Tibial nerve (tissue), 4 donors: ENCODE results near the gene ENTR1. TPM values are rescaled to one million over a fixed set of nuclear protein-coding genes. Genes with fewer than 3 reads are reported as not detected.
A peak's percentile ranks its signal among the peaks of the same experiment; 100 is the strongest.

ENCODE experiments used
- DNase-seq, 2 donors: peaks; one replicate each; pipeline ENCODE4 v3.0.0-alpha.2; 2019; ENCODE audit warnings: low spot score in 2 of 2
- H3K27ac ChIP-seq, 4 donors: fragments of 200-600 bp; sonication (generic) in 3 of 4; one replicate each; pipeline ENCODE4 v1.5.1; 2017 to 2019; ENCODE audit warnings: mild to moderate bottlenecking in 1 of 4
- H3K27me3 ChIP-seq, 2 donors: fragments of 200-600 bp; sonication (generic) in 1 of 2; one replicate each; pipeline versions ENCODE4 v1.5.1 to v1.6.0; 2017 to 2019
- H3K36me3 ChIP-seq, 3 donors: fragments of 200-600 bp; sonication (generic); one replicate each; pipeline ENCODE4 v1.5.1; 2018 to 2019
- H3K4me1 ChIP-seq, 4 donors: fragments of 200-600 bp; sonication (generic) in 3 of 4; one replicate each; pipeline ENCODE4 v1.5.1; 2017 to 2019
- H3K4me3 ChIP-seq, 4 donors: fragments of 200-600 bp; sonication (generic) in 3 of 4; one replicate each; pipeline ENCODE4 v1.5.1; 2017 to 2019; ENCODE audit warnings: mild to moderate bottlenecking in 1 of 4, moderate library complexity in 1 of 4
- H3K9me3 ChIP-seq, 4 donors: fragments of 200-600 bp; sonication (generic) in 3 of 4; one replicate each; pipeline ENCODE4 v1.5.1; 2017 to 2019
- EP300 ChIP-seq, 2 donors: sonication (generic); formaldehyde crosslinking; IDR thresholded peaks; one replicate each; pipeline ENCODE4 v1.6.1; 2017; ENCODE audit warnings: antibody characterized with exemption in 2 of 2, mild to moderate bottlenecking in 1 of 2
- POLR2A ChIP-seq, 2 donors: fragments of 450-650 bp; IDR thresholded peaks; one replicate each; pipeline ENCODE4 v1.6.1; 2017; ENCODE audit warnings: antibody characterized with exemption in 2 of 2, mild to moderate bottlenecking in 2 of 2, moderate library complexity in 2 of 2
- WGBS, 2 donors: methylation state at CpG; one replicate each; pipeline ENCODE4 v1.1.5; 2018; 5-methylcytosine and 5-hydroxymethylcytosine counted together
- total RNA-seq, 4 donors: library from RNA; depleted of rRNA; stranded (reverse); fragments of >200 nt; gene quantifications; one replicate each; pipeline ENCODE4 v1.1.0, GENCODE V29; 2016
- TF ChIP-seq, protein P1 (sequence below), 5 experiments: fragments of 200-600 bp in 3 of 5; fragments of 450-650 bp in 2 of 5; sonication (generic) in 3 of 5; IDR thresholded peaks; one replicate each; pipeline ENCODE4 v1.5.1; 2016 to 2019; ENCODE audit warnings: antibody characterized with exemption in 5 of 5, mild to moderate bottlenecking in 3 of 5, moderate library complexity in 2 of 5

The ENTR1 gene
- total RNA-seq, 4 donors from 2014 or later, result 52.6 to 101 (median 70.9) TPM

DNA sequence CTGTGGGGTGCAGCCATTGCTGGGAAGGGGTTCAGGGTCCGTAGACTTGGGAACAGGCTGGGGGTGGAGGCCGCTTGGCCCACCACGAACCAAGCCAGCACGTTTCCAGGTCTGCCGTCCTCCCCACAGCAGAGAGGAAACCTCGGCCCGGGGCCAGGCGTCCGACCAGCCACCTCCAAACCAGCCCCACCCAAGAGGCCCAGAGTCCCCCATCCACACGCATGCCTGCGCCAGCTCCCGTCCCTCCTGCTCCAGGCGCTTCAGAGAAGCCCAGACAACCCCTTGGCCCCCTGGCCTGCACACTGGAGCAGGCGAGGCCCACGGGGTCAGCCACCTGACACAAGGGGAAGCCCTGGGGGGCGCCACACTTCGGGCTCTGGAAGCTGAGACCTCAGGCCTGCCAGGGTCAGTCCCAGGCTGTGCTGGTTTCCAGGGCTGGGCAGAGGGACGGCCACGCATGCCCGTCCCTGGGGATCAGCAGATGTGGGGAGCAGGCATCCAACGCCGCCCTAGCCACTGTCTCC, 53.1 kb downstream of the ENTR1 start:
- no peaks in the 10 kb centered on the region for H3K27me3 ChIP-seq

DNA sequence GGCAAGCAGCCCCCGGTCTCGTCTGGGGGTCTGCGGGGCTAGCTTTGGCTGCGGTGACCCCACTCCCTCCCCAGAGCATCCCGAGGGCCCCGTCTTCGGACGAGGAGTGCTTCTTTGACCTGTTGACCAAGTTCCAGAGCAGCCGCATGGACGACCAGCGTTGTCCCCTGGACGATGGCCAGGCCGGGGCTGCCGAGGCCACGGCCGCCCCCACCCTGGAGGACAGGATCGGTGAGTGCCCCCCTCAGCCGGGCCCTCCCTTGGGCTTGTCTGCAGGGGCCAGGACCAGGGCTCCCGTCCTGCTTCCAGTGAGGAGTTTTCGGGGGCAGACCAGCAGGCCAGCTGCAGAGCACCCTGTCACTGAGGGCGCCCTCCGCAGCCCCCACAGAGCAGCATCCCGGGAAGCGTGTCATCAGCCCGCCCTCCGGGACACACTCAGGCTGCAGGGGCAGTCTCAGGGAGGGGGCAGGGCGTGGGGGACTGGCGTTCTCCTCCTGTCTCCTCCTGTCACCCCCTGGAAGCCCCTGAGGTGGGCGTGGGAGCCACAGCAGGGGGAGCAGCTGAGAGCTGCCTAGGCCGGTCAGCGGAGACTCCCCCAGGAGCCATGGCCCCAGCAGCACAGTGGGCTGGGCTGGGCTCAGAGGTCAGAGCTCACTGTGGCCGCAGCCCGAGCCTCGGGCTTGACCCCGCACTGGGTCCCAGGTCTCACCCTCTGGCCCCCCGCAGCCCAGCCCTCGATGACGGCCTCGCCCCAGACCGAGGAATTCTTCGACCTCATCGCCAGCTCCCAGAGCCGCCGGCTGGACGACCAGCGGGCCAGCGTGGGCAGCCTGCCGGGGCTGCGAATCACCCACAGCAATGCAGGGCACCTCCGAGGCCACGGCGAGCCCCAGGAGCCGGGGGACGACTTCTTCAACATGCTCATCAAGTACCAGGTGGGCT, 54.5 kb downstream of the ENTR1 start:
- Histone ChIP-seq H3K27me3 (no peaks in the 10 kb centered on the region), H3K4me3 (no peak overlapping the region), H3K9me3 (no peaks in the 10 kb centered on the region), H3K4me1 (peaks cover 0 to 68% (median 19%) of the 10 kb centered on the region in 4 donors), H3K36me3 (peaks cover 0 to 38% (median 0%) of the 10 kb centered on the region in 3 donors), H3K27ac (peak overlapping the region; percentile 3 to 98 (median 60))
- TF ChIP-seq EP300 (IDR thresholded peaks at IDR 0.05) (no peak), POLR2A (IDR thresholded peaks at IDR 0.05) (no peak)
- TF ChIP-seq, protein P1, sequence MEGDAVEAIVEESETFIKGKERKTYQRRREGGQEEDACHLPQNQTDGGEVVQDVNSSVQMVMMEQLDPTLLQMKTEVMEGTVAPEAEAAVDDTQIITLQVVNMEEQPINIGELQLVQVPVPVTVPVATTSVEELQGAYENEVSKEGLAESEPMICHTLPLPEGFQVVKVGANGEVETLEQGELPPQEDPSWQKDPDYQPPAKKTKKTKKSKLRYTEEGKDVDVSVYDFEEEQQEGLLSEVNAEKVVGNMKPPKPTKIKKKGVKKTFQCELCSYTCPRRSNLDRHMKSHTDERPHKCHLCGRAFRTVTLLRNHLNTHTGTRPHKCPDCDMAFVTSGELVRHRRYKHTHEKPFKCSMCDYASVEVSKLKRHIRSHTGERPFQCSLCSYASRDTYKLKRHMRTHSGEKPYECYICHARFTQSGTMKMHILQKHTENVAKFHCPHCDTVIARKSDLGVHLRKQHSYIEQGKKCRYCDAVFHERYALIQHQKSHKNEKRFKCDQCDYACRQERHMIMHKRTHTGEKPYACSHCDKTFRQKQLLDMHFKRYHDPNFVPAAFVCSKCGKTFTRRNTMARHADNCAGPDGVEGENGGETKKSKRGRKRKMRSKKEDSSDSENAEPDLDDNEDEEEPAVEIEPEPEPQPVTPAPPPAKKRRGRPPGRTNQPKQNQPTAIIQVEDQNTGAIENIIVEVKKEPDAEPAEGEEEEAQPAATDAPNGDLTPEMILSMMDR (IDR thresholded peaks at IDR 0.05), result no peak
- WGBS, 2 donors, result 31 to 39% methylated on average over 36 to 44 of the region's 54 CpGs
- no peak for DNase-seq

More for the DNA sequence above, 53.1 kb downstream of the ENTR1 start:
- 77 to 82% methylated on average over 17 of the region's 22 CpGs for WGBS, 2 donors
- H3K27ac ChIP-seq, result peak overlapping the region in 2 of 4 donors; percentile 83 to 98
- no peaks in the 10 kb centered on the region for H3K9me3 ChIP-seq
- no peak for DNase-seq
- no peak overlapping the region for H3K4me3 ChIP-seq
- TF ChIP-seq EP300 (IDR thresholded peaks at IDR 0.05) (no peak), POLR2A (IDR thresholded peaks at IDR 0.05) (no peak)
- TF ChIP-seq, protein P1 (IDR thresholded peaks at IDR 0.05), result no peak
- H3K36me3 ChIP-seq, result peaks cover 0 to 30% (median 0%) of the 10 kb centered on the region in 3 donors
- peaks cover 0 to 82% (median 28%) of the 10 kb centered on the region in 4 donors for H3K4me1 ChIP-seq

GRCh38 chr9:136354592-136355085, 55.8 kb downstream of the ENTR1 start:
- no peak overlapping the region for H3K4me3 ChIP-seq
- TF ChIP-seq EP300 (IDR thresholded peaks at IDR 0.05) (no peak), POLR2A (IDR thresholded peaks at IDR 0.05) (no peak)
- TF ChIP-seq, protein P1 (IDR thresholded peaks at IDR 0.05), result no peak
- H3K4me1 ChIP-seq, result peaks cover 0 to 56% (median 17%) of the 10 kb centered on the region in 4 donors
- H3K9me3 ChIP-seq, result no peaks in the 10 kb centered on the region
- DNase-seq, result peak in 1 of 2 donors; percentile 35
- no peaks in the 10 kb centered on the region for H3K27me3 ChIP-seq
- peaks cover 0 to 51% (median 0%) of the 10 kb centered on the region in 3 donors for H3K36me3 ChIP-seq
- peak overlapping the region; percentile 56 to 84 (median 60) for H3K27ac ChIP-seq
- 19 to 43% methylated on average over 11 to 12 of the region's 17 CpGs for WGBS, 2 donors

DNA sequence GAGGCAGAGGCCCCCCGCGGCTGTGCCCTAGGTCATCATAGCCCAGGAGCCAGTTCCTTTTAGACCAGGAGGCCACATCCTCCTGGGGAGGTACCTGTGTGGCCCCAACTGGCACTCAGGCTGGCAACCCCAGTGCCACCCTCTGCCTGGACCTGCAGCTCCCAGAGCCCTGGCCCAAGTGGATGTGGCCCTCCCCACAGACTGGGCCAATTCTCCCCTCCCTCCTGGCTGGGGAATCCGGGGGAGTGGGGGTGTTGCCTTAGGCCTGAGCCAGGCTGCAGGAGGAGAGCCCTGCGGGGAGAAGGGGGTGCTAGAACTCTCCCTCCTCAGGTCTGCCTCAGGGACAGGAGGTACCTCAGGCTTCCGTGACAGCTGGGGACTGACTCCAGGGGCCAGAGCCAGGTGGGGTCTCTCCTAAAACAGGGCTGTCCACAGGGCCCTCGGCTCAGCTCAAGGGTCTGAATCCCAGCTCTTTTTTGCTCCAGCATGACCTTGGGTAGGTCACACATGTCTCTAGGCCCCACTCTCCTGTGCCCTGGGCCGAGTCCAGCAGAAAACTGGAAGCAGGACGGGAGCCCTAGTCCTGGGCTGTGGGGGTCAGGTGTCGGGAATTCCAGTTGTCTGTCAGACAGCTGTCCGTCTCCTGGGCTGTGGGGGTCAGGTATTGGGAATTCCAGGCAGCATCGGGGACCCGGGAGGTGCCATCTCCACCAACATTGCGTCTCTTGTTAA, 56.5 kb downstream of the ENTR1 start:
- no peak overlapping the region for H3K4me3 ChIP-seq
- peaks cover 0 to 48% (median 17%) of the 10 kb centered on the region in 4 donors for H3K4me1 ChIP-seq
- H3K36me3 ChIP-seq, result peaks cover 0 to 54% (median 0%) of the 10 kb centered on the region in 3 donors
- TF ChIP-seq POLR2A (IDR thresholded peaks at IDR 0.05) (no peak), EP300 (IDR thresholded peaks at IDR 0.05) (no peak)
- WGBS, 2 donors, result 69 to 76% methylated on average over 9 to 11 of the region's 13 CpGs
- no peaks in the 10 kb centered on the region for H3K27me3 ChIP-seq
- DNase-seq, result no peak
- no peaks in the 10 kb centered on the region for H3K9me3 ChIP-seq
- H3K27ac ChIP-seq, result peak overlapping the region; percentile 56 to 84 (median 60)

- TF ChIP-seq POLR2A (IDR thresholded peaks at IDR 0.05), result no peak
- no peak for TF ChIP-seq EP300 (IDR thresholded peaks at IDR 0.05)
- TF ChIP-seq, protein P1 (IDR thresholded peaks at IDR 0.05), result no peak
- Histone ChIP-seq H3K27ac (peak overlapping the region in 2 of 4 donors; percentile 58 to 84), H3K4me1 (peaks cover 0 to 50% (median 19%) of the 10 kb centered on the region in 4 donors), H3K9me3 (no peaks in the 10 kb centered on the region), H3K27me3 (no peaks in the 10 kb centered on the region), H3K36me3 (peaks cover 0 to 54% (median 0%) of the 10 kb centered on the region in 3 donors), H3K4me3 (no peak overlapping the region)
- DNase-seq, result no peak
- WGBS, 2 donors, result 69 to 71% methylated on average over 11 of the region's 11 CpGs
Measured at GRCh38 chr9:136353088-136353487, 57.3 kb downstream of the ENTR1 start.
